KMS-11 (cell line): ENCODE results near the gene CFDP1.

Source experiments
- H2AFZ ChIP-seq: fragments of 200-600 bp; sonication (generic); 2 replicates; pipeline ENCODE4 v1.6.1; 2016; ENCODE audit warnings: antibody characterized with exemption, mixed run types, low read depth
- H3K27ac ChIP-seq: fragments of 200-600 bp; sonication (generic); 2 replicates; pipeline ENCODE4 v1.6.1; 2016; ENCODE audit warnings: mild to moderate bottlenecking, mixed run types
- H3K27me3 ChIP-seq: fragments of 200-600 bp; sonication (generic); 2 replicates; pipeline ENCODE4 v1.6.1; 2017; ENCODE audit warnings: mild to moderate bottlenecking, low read depth, mixed run types, moderate library complexity; ENCODE audit not compliant: insufficient read depth
- H3K36me3 ChIP-seq: fragments of 200-600 bp; sonication (generic); 2 replicates; pipeline ENCODE4 v1.6.1; 2017; ENCODE audit warnings: mild to moderate bottlenecking, mixed run types; ENCODE audit not compliant: insufficient read depth
- H3K4me1 ChIP-seq: fragments of 200-600 bp; sonication (generic); 2 replicates; pipeline ENCODE4 v1.6.1; 2016; ENCODE audit warnings: mild to moderate bottlenecking, low read depth, mixed run types; ENCODE audit not compliant: poor library complexity, severe bottlenecking
- H3K4me2 ChIP-seq: fragments of 200-600 bp; sonication (generic); 2 replicates; pipeline ENCODE4 v1.7.0; 2016; ENCODE audit warnings: mild to moderate bottlenecking, mixed run types
- H3K4me3 ChIP-seq: fragments of 200-600 bp; sonication (generic); IDR thresholded peaks from 2 replicates; pipeline ENCODE4 v1.6.1; 2017; ENCODE audit warnings: low read depth, low read length, mixed read lengths; ENCODE audit not compliant: insufficient read depth
- H3K79me2 ChIP-seq: fragments of 200-600 bp; sonication (generic); 2 replicates; pipeline ENCODE4 v1.6.1; 2016; ENCODE audit warnings: low read depth, mixed run types; ENCODE audit not compliant: insufficient read depth
- H3K9ac ChIP-seq: fragments of 200-600 bp; sonication (generic); 2 replicates; pipeline ENCODE4 v1.6.1; 2016; ENCODE audit warnings: mild to moderate bottlenecking, mixed run types
- H4K20me1 ChIP-seq: fragments of 200-600 bp; sonication (generic); 2 replicates; pipeline ENCODE4 v1.6.1; 2016; ENCODE audit warnings: mild to moderate bottlenecking, mixed run types; ENCODE audit not compliant: insufficient read depth
- CTCF ChIP-seq: fragments of 200-600 bp; sonication (generic); conservative IDR thresholded peaks from 2 replicates; pipeline ENCODE4 v1.6.1; 2017; ENCODE audit warnings: low read depth, mild to moderate bottlenecking, antibody characterized with exemption, low read length, moderate library complexity, mixed read lengths

The CFDP1 gene

GRCh38 chr16:75257886-75258806 is 175.2 kb downstream of the CFDP1 start:
- Histone ChIP-seq H3K79me2 (no peaks in the 10 kb centered on the region), H3K4me2 (no peak overlapping the region), H3K4me1 (no peaks in the 10 kb centered on the region), H3K27ac (no peak overlapping the region), H3K9ac (no peak overlapping the region), H3K27me3 (no peaks in the 10 kb centered on the region), H2AFZ (no peak overlapping the region), H3K36me3 (no peaks in the 10 kb centered on the region), H3K4me3 (no peak overlapping the region), H4K20me1 (no peaks in the 10 kb centered on the region)
- TF ChIP-seq CTCF = no peak

DNA sequence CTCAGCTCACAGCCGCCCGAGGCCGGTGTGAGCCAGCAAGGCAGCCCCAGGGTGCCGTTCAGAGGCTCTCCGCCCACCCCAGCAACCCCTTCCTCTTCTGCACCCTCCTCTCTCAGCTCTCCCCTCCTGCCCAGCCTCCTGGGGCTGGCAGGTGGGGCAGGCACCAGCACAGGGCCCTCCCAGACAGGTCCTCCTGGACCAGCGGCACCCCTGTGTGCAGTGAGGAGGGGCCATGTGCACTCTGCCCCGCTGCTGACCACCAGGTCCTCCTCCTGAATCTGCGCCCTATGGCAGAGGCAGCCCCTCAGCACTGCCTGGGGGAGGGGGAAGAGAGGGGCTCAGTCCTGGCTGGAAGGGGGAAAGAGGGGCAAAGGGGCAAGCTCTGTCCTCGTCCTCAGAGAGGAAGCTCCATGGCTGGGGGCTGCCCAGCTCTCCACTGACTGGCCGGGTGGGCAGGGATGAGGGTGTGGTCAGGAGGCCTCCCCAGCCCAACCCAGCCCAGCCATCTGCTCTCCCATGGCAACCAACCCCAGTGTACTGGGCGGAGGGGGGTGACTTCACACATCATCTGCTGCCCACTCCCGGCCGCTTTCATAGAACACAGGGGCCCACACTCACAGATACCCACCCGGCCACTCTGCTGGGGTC is 176.5 kb downstream of the CFDP1 start:
- no peaks in the 10 kb centered on the region for H3K79me2 ChIP-seq
- no peak for TF ChIP-seq CTCF
- H3K9ac ChIP-seq = no peak overlapping the region
- no peak overlapping the region for H3K4me3 ChIP-seq
- H4K20me1 ChIP-seq = no peaks in the 10 kb centered on the region
- H3K27me3 ChIP-seq = no peaks in the 10 kb centered on the region
- no peaks in the 10 kb centered on the region for H3K4me1 ChIP-seq
- no peaks in the 10 kb centered on the region for H3K36me3 ChIP-seq
- H3K4me2 ChIP-seq = no peak overlapping the region
- H3K27ac ChIP-seq = no peak overlapping the region
- H2AFZ ChIP-seq = no peak overlapping the region

DNA sequence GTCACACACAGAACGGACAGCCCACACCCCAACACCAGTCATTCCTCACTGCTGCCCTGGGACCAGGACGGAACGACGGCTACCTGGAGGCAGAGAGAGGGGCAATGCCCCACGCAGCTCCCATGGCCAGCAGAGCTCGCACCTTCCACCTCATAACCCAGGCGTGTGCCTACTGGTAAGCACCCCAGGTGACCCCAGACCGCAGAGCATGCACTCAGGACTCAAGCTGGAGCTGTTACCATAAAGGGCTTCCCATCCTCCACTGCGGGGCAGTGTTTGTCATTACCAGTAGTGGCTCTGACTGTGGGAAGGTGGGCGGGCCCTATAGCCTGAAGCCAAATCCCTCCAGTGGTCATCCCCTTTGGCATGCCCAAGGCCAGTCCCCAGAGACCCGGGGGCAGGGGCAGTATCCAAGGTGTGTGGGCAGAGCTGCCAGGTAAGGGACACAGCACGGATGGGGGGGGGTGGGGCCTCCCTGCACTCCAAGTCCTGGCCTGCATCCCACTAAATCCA is 177.2 kb downstream of the CFDP1 start:
- Histone ChIP-seq H3K9ac (no peak overlapping the region), H2AFZ (no peak overlapping the region), H3K4me1 (no peaks in the 10 kb centered on the region), H3K4me3 (no peak overlapping the region), H3K4me2 (no peak overlapping the region), H3K27ac (no peak overlapping the region), H4K20me1 (no peaks in the 10 kb centered on the region), H3K27me3 (no peaks in the 10 kb centered on the region), H3K79me2 (no peaks in the 10 kb centered on the region), H3K36me3 (no peaks in the 10 kb centered on the region)
- no peak for TF ChIP-seq CTCF

DNA sequence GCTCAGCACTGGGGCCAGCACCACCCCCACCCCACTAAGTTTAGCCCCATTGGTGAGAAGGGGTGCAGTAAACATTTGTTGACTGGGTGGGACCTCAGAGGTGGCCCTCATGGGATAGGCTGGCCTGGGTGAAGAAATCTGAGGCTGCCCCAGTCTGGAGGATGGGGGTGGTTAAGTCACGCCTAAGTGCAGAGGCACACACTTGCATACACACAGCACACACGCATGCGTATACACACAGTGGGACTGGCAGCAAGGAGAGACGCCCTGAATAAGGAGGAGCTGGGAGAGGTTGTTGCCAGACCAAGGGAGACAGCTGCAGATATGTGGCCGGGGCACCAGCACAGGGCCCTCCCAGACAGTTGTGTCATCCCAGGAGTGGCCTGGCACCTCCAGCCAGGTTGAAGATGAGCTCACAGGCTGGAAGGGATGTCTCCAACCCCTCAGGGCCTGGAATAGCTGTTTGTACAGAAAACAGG is 178.9 kb downstream of the CFDP1 start:
- Histone ChIP-seq H3K9ac (no peak overlapping the region), H3K36me3 (no peaks in the 10 kb centered on the region), H3K4me1 (no peaks in the 10 kb centered on the region), H3K4me3 (no peak overlapping the region), H3K27ac (no peak overlapping the region), H3K79me2 (no peaks in the 10 kb centered on the region), H3K4me2 (no peak overlapping the region), H3K27me3 (no peaks in the 10 kb centered on the region), H2AFZ (no peak overlapping the region), H4K20me1 (no peaks in the 10 kb centered on the region)
- TF ChIP-seq CTCF = no peak
